Dermis microvascular lymphatic vessel endothelial cell (primary cell): ENCODE data around the gene OR2A2. TPM values are rescaled to one million over a fixed set of nuclear protein-coding genes. Genes with fewer than 3 reads are reported as not detected.

Source experiments
- DNase-seq, 2 donors: peaks; one replicate each; pipeline versions ENCODE4 v3.0.0 to v3.0.0-alpha.2; 2010; ENCODE audit warnings: low read depth in 2 of 2
- total RNA-seq: library from RNA; depleted of rRNA; stranded (reverse); fragments of >200 nt; gene quantifications from 2 replicates; pipeline ENCODE4 v1.2.1, GENCODE V29; 2014

Gene OR2A2
- total RNA-seq, 1 donor from 2014 or later: not detected

DNA sequence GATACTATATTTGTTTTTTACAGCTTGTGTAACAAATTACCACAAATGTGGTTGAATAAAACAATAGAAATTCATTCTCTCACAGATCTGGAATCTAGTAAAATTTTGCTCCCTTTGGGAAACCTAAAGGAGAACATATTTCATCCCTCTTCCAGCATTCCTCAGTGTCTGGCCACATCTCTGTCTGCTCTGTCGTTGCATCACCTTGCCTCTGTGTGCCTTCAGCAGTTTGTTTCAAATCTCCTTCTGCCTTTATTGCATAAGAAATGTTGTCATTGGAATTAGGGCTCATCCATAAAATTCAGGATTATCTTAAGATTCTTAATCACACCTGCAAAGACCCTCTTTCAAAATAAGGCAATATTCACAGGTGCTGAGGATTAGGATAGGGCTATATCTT is 28.1 kb downstream of the OR2A2 start:
- DNase-seq: no peak

DNA sequence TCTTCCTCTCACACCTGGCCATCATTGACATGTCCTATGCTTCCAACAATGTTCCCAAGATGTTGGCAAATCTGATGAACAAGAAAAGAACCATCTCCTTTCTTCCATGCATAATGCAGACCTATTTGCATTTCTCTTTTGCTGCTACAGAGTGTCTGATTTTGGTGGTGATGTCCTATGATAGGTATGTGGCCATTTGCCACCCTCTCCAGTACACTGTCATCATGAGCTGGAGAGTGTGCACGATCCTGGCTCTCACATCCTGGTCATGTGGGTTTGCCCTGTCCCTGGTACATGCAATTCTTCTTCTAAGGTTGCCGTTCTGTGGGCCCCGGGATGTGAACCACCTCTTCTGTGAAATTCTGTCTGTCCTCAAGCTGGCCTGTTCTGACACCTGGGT is 32.8 kb downstream of the OR2A2 start:
- DNase-seq: no peak

DNA sequence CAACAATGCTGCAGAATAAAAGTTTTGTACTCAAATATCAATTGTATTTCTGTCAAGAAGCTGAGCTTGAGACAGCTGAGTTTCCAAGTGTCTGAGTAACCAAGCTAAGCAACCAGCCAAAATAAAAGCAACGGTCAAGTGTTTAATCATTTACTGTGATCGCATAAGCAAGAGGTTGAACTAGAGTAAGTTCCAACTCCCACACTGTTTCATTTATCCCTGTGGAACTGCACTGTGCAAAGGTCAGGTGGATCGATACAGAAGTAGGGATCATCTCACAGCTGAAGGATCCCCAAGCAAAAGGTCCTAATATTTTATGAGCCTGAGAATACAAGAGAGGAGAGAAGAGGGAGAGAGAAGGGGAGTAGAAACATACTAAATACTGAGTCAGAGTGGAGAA is 35.0 kb downstream of the OR2A2 start:
- DNase-seq: no peak

DNA sequence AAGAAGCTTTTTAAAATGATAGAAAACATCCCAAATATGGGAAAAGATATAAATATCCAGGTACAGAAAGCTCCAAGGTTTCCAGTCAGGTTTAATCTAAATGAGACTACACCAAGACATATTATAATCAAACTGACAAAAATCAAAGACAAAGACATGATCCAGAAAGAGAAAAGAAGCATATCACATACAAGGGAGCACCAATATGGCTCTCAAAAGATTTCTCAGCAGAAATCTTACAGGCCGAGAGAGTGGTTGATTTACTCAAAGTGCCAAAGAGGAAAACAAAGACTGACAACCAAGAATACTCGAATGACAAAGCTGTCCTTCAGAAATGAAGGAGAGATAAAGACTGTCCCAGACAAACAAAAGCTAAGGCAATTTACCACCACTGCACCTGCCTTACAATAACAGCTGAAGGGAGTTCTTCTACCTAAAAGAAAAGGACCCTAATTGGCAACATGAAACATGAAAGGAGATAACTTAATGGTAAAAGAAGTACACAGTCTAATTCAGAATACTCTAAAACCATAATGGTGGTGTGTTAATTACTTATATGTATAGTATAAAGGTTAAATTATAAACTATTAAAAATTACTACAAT is 38.9 kb downstream of the OR2A2 start:
- no peak for DNase-seq

DNA sequence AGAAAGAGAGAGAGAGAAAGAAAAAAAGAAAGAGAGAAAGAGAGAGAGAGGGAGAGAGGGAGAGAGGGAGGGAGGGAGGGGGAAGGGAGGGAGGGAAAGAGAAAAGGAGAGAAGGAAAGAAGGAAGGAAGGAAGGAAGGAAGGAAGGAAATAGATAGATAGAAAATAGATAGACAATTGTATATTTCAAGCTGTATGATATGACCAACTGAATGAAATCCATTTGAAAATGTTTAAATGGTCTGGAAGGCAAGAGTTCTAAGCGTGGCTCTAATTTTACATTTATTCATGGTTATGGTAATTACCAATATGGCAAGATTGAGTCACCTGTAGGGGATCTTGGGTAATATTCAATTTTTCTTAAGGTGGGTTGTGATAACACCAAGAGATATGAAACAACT is 49.5 kb downstream of the OR2A2 start:
- DNase-seq: no peak

Other genes starting within 250 kb of the OR2A2 start
- gene TCAF1, start 207.4 kb upstream of the OR2A2 start, total RNA-seq: 32.7 and 41.2 TPM in 2 replicates
- not detected in 2 replicates for gene OR2F2, start 174.3 kb upstream of the OR2A2 start, total RNA-seq
- under 0.01 TPM in 1 of 2 replicates, not detected in the other for gene OR2F1, start 154.7 kb upstream of the OR2A2 start, total RNA-seq
- not detected in 2 replicates for gene OR6B1, start 109.3 kb upstream of the OR2A2 start, total RNA-seq
- not detected in 2 replicates for gene OR2A5, start 60.6 kb upstream of the OR2A2 start, total RNA-seq
- gene OR2A25, start 39.8 kb upstream of the OR2A2 start, total RNA-seq: not detected in 2 replicates
- gene OR2A12, start 23.3 kb upstream of the OR2A2 start, total RNA-seq: not detected in 2 replicates
- gene OR2A14, start 13.6 kb downstream of the OR2A2 start, total RNA-seq: not detected in 2 replicates
- 0.13 TPM in 1 of 2 replicates, not detected in the other for gene CTAGE4, start 73.9 kb downstream of the OR2A2 start, total RNA-seq
- 0.13 TPM in 2 replicates for gene ARHGEF35, start 86.2 kb downstream of the OR2A2 start, total RNA-seq
- gene OR2A42, start 130.0 kb downstream of the OR2A2 start, total RNA-seq: not detected in 2 replicates
- under 0.01 TPM in 1 of 2 replicates, not detected in the other for gene OR2A7, start 155.2 kb downstream of the OR2A2 start, total RNA-seq
- under 0.01 and 0.13 TPM in 2 replicates for gene CTAGE8, start 159.7 kb downstream of the OR2A2 start, total RNA-seq
- under 0.01 TPM in 2 replicates for gene OR2A1, start 202.8 kb downstream of the OR2A2 start, total RNA-seq
- 0.13 and 0.38 TPM in 2 replicates for gene ARHGEF5, start 245.8 kb downstream of the OR2A2 start, total RNA-seq